C1 segment of cervical spinal cord (tissue), 14 donors: Measurements from ENCODE around the gene OR8B8.
A peak's percentile ranks its signal among the peaks of the same experiment; 100 is the strongest.
"Not testable (repeated sequence)": the region's sequence is repeated elsewhere in the genome, so short reads cannot be mapped to it uniquely, and the experiment has no call there.

Source experiments
- DNase-seq, 14 donors: peaks; one replicate each; lab custom pipeline; 2025; lab: John Stamatoyannopoulos, UW

The OR8B8 gene

GRCh38 chr11:124441519-124441918 lies 4.0 kb downstream of the OR8B8 start:
- no peak for DNase-seq

DNA sequence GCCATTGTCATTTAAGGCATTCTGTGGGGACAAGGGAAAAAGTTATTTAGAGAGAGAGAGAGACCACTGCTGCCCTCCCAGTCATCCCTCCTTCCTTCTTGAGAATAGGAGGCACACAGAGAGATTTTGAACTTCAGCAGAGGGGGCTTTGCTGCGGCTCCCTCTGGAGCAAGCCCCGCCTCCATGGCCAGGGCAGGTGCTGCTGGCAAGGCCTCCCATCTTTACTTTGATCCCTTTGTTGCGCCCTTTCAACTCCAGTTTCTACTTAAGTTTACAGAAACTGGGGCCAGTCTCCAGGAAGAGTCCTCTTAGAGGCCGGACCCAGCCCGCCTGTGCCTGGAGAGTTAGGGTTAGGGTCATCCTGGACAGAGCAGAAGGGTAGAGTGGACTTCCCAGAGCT lies 4.4 kb downstream of the OR8B8 start:
- DNase-seq: no peak

DNA sequence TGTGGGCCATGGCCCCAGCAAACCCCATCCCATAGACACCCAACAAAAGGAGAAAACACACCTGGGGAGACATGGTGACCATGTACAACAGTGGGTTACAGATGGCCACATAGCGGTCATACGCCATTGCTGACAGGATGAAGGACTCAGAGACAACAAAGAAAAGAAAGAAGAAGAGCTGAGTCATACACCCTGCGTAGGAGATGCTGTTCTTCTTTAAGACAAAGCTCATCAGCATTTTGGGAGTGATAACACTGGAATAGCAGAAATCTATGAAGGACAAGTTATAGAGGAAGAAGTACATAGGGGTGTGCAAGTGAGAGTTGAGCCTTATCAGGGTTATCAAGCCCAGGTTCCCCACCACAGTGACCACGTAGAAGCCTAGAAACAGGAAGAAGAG lies 4.9 kb downstream of the OR8B8 start:
- no peak for DNase-seq

GRCh38 chr11:124434699-124435098 lies 10.8 kb downstream of the OR8B8 start:
- no peak for DNase-seq

DNA sequence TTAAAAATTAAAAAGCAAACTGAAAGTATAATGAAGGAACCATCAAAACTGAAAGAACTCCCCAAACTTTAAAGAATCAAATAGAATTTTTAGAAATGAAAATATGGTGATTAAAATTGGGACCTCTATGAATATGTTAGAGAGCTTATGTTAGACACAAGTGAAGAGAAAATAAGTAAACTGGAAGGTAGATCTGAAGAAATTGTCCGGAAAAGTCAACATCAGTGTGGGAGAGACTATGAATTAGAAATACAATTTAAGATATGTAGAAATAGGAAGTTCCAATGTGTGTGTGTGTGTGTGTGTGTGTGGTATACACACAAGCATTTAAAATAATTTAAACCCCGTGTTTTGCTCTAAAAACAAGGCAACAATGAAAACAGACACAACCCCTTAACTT lies 15.9 kb downstream of the OR8B8 start:
- DNase-seq: no peak

GRCh38 chr11:124424384-124424921 lies 21.0 kb downstream of the OR8B8 start, which contains the start of gene OR8B4:
TSS of gene OR8B4 (minus strand) at chr11:124424871. CDS start at chr11:124424871, 0 bp downstream.
- DNase-seq: no peak

DNA sequence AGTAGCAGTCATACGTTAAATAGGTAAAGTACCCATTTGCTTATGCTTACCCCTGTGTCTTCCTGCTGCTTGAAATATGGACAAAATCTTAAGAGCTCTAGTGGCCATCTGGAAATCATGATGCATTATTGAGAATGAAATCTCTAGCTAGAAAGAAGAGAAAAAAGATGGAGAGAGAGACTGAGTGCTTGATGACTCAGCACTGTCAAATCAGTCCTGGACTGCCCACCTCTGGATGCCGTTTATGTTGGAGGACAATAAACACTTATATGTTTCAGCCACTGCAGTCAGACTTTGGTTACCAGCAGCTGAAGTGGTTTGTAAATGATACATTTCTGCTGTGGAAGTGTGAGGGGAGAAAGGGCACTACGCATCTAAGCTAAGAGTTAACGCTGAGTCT lies 24.5 kb downstream of the OR8B8 start:
- DNase-seq: no peak

DNA sequence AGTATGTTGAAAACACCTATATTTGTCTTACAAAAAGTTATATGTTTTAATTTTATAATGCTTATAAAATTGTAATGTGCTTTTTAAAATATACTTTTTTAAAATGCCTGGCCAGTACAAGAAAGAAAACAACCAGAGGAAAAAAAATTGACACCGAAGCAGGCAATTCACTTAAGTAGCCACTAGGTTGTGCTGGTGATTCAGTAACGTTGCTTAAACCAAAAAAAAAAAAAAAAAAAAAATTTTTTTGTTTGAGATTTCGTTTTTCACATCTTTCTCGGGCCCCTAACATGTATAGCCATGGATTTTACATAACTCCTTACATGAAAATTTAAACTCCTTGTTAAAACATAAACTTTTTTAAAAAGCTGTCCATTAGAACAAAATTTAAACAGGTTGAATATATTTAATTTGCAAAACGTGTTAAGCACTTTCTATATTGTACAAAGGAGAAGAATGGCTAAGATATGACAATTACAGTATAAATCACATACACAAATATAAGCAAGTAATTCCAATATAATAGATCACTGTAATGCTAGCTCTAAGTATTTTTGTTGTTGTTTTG lies 30.1 kb downstream of the OR8B8 start:
- no peak for DNase-seq

- DNase-seq: no peak
Observed at GRCh38 chr11:124409906-124410305, 35.6 kb downstream of the OR8B8 start.

GRCh38 chr11:124405581-124405980 lies 39.9 kb downstream of the OR8B8 start:
- DNase-seq: no peak

GRCh38 chr11:124403186-124403585 lies 42.3 kb downstream of the OR8B8 start:
- DNase-seq: not testable (repeated sequence)

GRCh38 chr11:124402326-124402922 lies 43.1 kb downstream of the OR8B8 start:
- DNase-seq: peak in 3 of 14 donors; percentile 0 to 2 (median 2)

GRCh38 chr11:124398924-124399323 lies 46.6 kb downstream of the OR8B8 start, which contains the start of gene OR8B3:
TSS of gene OR8B3 (minus strand) at chr11:124399024. CDS start at chr11:124397351, 1,673 bp downstream.
- DNase-seq: no peak

DNA sequence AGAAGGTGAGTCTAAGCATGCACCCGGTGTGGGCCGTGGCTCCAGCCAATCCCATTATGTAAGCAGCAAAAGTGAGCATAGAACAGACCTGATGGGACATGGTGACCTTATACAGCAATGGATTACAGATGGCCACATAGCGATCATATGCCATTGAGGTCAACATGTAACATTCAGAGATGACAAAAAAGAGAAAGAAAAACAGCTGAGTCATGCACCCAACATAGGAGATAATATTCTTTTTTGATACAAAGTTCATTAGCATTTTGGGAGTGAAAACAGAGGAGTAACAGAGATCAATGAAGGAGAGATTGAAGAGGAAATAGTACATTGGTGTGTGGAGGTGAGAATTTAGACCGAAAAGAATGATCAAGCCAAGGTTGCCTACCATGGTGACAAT lies 48.6 kb downstream of the OR8B8 start:
- not testable (repeated sequence) for DNase-seq

DNA sequence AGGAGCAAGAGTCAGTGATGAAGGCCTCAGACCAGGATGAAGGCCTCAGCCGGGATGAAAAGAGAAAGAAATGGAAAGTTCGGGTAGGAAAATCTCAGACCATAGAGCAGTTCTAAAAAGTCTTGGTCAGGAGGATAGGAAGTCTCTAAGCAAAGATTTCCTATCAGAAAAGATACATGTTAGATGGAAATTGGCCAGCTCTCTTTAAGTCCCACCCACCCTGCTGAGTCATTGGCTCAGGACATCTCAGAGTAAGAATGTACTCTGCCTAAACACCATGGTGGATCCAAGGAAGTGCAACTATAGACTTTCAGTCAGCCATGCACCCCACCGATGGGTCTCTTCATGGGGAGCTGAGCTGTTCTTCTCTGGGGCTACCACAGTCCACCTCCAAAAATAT lies 51.1 kb downstream of the OR8B8 start:
- no peak for DNase-seq
